NB4 (cell line): ENCODE results near the gene JMJD8.
A peak's percentile ranks its signal among the peaks of the same experiment; 100 is the strongest.

ENCODE experiments used
- DNase-seq: peaks from one replicate; pipeline ENCODE4 v3.0.0; 2010; ENCODE audit warnings: low read depth
- H3K4me3 ChIP-seq: one replicate; pipeline ENCODE4 v1.5.1; 2011; ENCODE audit warnings: mild to moderate bottlenecking, low read depth, low read length, moderate library complexity
- MYC ChIP-seq: IDR thresholded peaks from 2 replicates; pipeline ENCODE4 v1.6.1; 2011; ENCODE audit warnings: low read depth, low read length
- POLR2A ChIP-seq: IDR thresholded peaks from 2 replicates; pipeline ENCODE4 v1.6.1; 2011; ENCODE audit warnings: mild to moderate bottlenecking; ENCODE audit not compliant: insufficient read length; ENCODE audit errors: extremely low read depth
- TF ChIP-seq, protein P1 (sequence below): IDR thresholded peaks from 2 replicates; pipeline ENCODE4 v1.6.1; 2011; ENCODE audit warnings: low read depth, low read length
- TF ChIP-seq, protein P2 (sequence below): IDR thresholded peaks from one replicate; pipeline ENCODE4 v1.5.1; 2012; ENCODE audit warnings: low read depth, low read length

JMJD8 gene

DNA sequence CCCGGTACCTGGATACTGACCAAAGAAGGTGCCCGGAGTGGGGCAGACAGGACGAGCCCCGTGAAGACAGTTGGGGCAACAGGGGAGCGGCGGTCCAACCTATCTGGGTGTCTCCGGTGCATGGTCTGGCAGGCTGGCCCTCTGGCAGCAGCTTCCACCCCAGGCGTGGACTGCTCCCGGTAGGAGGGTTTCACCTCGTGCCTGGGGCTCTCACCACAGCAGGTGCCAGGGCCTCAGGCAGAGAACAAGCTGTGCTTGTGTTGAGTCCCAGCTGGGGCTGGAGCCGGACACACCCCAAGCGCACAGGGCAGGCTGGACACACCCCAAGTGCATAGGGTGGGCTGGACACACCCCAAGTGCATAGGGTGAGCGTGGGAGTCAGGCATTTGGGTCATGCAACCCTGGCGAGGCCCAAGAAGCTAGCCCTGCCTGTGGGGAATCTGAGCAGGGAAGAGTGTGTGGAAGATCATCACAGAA, 23.0 kb upstream of the JMJD8 start:
- H3K4me3 ChIP-seq = no peak overlapping the region
- no peak for DNase-seq
- TF ChIP-seq MYC = no peak
- no peak for TF ChIP-seq POLR2A
- TF ChIP-seq, protein P1, sequence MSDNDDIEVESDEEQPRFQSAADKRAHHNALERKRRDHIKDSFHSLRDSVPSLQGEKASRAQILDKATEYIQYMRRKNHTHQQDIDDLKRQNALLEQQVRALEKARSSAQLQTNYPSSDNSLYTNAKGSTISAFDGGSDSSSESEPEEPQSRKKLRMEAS = no peak

DNA sequence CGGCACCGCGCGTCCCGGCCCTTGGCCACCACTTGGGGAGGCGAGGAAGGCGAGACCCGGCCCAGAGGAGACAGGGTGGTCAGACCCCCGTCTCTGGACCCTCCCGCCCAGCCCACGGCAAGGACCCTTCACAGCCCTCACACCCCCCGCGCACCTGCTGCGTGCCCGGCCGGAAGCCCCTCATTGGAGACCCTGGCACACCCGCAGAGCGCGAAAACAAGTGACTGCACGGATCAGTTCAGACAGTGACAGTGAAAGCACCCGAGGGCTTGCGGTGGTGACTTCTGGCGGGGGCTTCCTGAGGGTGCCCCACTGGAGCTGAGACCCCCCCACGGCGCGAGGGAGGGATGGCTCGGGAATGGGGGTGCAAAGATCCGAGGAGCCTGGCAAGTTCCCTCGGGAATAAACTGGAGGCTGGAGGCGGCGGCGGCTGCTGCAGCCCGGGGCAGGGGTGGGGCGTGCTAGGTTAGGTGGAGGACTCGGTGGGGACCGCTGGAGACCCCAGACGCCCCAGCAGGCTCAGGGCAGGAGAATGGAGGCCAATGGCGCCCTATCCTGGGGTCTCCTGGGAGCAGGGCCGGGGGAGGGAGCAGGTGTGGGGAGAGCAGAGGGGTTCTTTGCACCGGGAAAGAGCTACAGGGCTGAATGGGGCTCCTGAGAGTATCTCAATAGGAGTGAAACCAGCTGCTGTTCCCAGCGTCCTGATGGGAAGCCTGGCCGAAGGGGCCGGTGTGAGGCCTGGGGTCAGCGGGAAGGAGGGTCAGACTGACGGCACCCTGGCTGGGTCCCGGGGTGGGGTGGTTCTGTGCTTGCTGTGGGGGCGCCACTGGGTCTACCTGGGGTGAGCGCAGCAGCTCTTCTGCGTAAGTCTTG, 22.3 kb upstream of the JMJD8 start:
- no peak overlapping the region for H3K4me3 ChIP-seq
- TF ChIP-seq, protein P2, sequence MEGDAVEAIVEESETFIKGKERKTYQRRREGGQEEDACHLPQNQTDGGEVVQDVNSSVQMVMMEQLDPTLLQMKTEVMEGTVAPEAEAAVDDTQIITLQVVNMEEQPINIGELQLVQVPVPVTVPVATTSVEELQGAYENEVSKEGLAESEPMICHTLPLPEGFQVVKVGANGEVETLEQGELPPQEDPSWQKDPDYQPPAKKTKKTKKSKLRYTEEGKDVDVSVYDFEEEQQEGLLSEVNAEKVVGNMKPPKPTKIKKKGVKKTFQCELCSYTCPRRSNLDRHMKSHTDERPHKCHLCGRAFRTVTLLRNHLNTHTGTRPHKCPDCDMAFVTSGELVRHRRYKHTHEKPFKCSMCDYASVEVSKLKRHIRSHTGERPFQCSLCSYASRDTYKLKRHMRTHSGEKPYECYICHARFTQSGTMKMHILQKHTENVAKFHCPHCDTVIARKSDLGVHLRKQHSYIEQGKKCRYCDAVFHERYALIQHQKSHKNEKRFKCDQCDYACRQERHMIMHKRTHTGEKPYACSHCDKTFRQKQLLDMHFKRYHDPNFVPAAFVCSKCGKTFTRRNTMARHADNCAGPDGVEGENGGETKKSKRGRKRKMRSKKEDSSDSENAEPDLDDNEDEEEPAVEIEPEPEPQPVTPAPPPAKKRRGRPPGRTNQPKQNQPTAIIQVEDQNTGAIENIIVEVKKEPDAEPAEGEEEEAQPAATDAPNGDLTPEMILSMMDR = no peak
- TF ChIP-seq, protein P1 = no peak
- TF ChIP-seq POLR2A (no peak), MYC (no peak)
- no peak for DNase-seq

DNA sequence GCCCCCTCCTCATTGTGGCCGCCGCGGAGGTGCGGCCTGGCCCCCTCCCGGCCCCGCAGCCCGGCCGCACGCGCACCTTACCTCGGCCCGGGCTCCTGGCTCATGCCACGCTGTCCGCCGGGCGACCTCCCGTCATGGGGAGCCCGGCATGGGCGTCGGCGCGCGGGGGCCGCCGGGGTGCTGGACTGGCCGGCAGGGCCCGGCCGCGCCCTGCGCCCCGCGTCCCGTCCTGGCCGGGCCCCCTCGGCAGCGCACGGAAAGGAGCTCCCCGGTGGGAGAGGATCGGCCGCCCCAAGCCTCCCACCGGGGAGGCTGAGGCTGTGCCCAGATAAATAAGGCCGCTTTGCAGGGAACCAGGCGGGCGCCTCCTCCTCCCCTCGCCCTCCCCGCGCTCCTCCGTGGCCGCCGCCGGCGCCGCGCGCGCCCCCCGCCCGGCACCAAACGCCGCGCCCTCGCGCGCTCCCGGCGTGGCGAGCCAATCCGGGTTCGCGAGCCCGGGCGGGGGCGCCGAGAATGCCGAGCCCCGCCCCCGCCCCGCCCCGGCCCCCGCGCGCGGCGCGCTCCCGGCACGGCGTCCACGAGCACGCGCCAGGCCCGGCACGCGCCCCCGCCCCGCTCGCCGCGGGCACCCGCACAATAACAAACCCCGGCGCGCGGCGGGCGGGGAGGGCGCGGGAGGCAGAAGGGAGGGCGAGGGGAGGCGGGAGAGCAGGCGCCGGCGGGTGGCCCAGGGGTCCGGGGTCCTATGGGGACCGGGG, 21.5 kb upstream of the JMJD8 start, which contains the start of gene FBXL16:
TSS of gene FBXL16 (minus strand) at position 371 of the 758 bp plus-strand sequence. CDS start 8,396 bp downstream, outside the sequence.
- TF ChIP-seq, protein P2 = no peak
- TF ChIP-seq MYC = no peak
- TF ChIP-seq POLR2A = no peak
- TF ChIP-seq, protein P1 = no peak
- H3K4me3 ChIP-seq = no peak within 1 kb of the TSS
- no peak for DNase-seq

DNA sequence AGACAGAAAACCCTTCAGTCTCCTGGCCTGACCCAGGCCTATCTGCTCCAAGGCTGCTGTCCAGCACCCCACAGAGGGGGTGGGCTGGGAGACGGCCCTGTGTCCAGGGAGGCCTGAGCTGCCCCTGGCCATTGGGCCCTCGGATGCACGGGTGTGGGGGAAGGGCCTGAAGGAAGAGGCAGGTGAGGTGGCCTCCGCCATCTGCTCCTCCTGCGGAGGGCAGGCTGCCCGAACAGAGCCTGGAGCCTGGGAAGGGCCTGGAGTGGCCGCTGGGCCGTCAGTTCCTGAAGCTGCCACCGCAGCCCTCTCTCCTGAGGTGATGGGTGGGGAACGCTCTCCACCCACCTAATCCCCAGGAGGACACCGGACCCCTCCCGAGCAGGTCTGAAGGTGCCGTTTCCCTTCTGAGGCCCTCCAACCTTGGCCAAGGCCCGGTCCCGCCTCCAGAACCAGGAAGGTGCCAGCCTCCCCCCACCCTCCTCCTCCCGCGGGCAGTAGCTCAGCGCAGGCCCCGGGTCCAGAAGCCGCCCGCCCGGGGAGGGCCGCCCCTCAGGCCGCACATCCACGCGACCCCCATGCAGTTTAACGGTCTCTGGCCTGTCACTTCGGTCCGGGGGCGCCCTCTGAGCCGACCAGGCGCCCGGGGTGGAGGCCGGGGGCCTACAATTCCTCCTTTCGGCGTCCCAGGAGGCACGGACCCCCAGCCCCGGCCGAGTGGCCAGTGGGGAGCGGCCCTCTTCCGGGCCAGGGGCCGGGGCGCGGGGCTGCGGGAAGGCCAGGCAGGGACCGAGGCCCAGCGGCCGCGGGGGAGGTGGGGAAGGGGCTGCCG, 20.6 kb upstream of the JMJD8 start:
- no peak overlapping the region for H3K4me3 ChIP-seq
- TF ChIP-seq POLR2A (no peak), MYC (no peak)
- TF ChIP-seq, protein P1 = no peak
- no peak for DNase-seq

DNA sequence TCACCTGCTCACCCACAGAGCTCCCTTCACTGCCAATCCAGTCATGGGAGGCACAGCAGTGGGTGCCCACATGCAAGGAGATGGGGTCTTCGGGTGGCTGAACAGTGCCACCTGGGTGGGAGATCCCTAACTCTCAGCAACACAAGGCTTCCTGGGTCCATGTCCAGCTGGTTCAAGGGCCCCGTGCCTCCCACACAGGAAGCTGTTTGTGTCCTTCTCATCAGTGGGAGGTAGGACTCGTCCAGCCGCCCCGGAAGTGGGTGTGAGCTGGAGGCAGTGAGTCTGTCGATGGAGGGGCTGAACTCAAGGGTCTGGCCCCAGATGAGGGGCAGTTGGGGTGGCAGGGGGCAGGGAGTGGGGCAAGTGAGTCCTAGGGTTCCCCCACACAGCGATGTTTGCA, 19.9 kb upstream of the JMJD8 start:
- no peak overlapping the region for H3K4me3 ChIP-seq
- no peak for DNase-seq
- TF ChIP-seq MYC (no peak), POLR2A (no peak)
- TF ChIP-seq, protein P1 = no peak
- TF ChIP-seq, protein P2 = no peak

DNA sequence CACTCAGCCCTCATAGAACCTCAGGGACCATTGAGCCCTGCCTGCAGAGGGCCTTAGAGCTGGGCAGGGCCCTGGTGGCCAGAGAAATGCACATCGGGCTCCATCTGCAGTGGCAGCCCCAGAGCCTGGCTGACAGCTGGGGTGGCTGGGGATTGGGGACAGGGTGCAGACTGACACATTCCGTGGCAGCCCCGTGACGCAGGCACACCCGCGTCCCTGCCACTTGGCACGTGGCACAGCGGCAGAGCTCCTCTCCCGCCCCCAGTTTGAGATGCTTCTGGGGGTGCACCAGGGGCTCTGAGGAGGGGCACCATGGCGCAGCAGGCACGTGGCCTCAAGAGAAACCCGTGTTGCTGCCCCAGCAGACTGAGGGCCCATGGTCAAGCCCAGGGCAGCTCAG, 19.3 kb upstream of the JMJD8 start:
- TF ChIP-seq, protein P1 = no peak
- TF ChIP-seq, protein P2 = peak; percentile 0
- no peak for DNase-seq
- no peak overlapping the region for H3K4me3 ChIP-seq
